Vagina (tissue), 2 donors: Measurements from ENCODE around the gene SNX3. TPM values are rescaled to one million over a fixed set of nuclear protein-coding genes. Genes with fewer than 3 reads are reported as not detected.

ENCODE experiments used
- DNase-seq, 2 donors: peaks; one replicate each; pipeline ENCODE4 v3.0.0-alpha.2; 2017; ENCODE audit errors: extremely low spot score in 2 of 2
- H3K27ac ChIP-seq: fragments of 200-600 bp; sonication (generic); one replicate; pipeline ENCODE4 v1.5.1; 2019
- H3K27me3 ChIP-seq: fragments of 200-600 bp; sonication (generic); one replicate; pipeline ENCODE4 v1.5.1; 2019
- H3K36me3 ChIP-seq, 2 donors: fragments of 200-600 bp; sonication (generic); one replicate each; pipeline ENCODE4 v1.5.1; 2017 to 2019
- H3K4me1 ChIP-seq: fragments of 200-600 bp; sonication (generic); one replicate; pipeline ENCODE4 v1.5.1; 2019
- H3K4me3 ChIP-seq, 2 donors: fragments of 200-600 bp; sonication (generic); 1 replicate in 1 of 2; 2 replicates in 1 of 2; pipeline ENCODE4 v1.5.1; 2016 to 2019
- H3K9me3 ChIP-seq: fragments of 200-600 bp; sonication (generic); one replicate; pipeline ENCODE4 v1.5.1; 2019
- CTCF ChIP-seq, 3 experiments: fragments of 450-650 bp in 2 of 3; fragments of 200-600 bp in 1 of 3; sonication (generic) in 1 of 3; IDR thresholded peaks; one replicate each; pipeline ENCODE4 v1.5.1; 2017 to 2019; ENCODE audit warnings: antibody characterized with exemption in 3 of 3, mild to moderate bottlenecking in 2 of 3, moderate library complexity in 2 of 3
- POLR2A ChIP-seq, 2 donors: fragments of 450-650 bp; IDR thresholded peaks; one replicate each; pipeline ENCODE4 v1.6.1; 2017; ENCODE audit warnings: antibody characterized with exemption in 2 of 2, mild to moderate bottlenecking in 2 of 2, moderate library complexity in 2 of 2
- POLR2AphosphoS5 ChIP-seq, 2 donors: sonication (generic); formaldehyde crosslinking; IDR thresholded peaks; one replicate each; pipeline ENCODE4 v1.9.0; 2017; ENCODE audit warnings: antibody characterized with exemption in 2 of 2, mild to moderate bottlenecking in 2 of 2, low read depth in 1 of 2; ENCODE audit not compliant: insufficient read depth in 1 of 2
- intact Hi-C: fragments of 100-400 bp; cut with DNase I; formaldehyde crosslinking; loops from one replicate; pipeline ENCODE4 v1.15.1; 2023
- total RNA-seq: library from RNA; depleted of rRNA; stranded (reverse); fragments of >200 nt; gene quantifications from one replicate; pipeline ENCODE4 v1.2.3, GENCODE V29; 2016

SNX3 gene
- total RNA-seq, 1 donor from 2014 or later = 123 TPM

GRCh38 chr6:108174371-108175175, 86.3 kb downstream of the SNX3 start:
- no peak overlapping the region for H3K4me3 ChIP-seq
- TF ChIP-seq POLR2AphosphoS5 (IDR thresholded peaks at IDR 0.05; ENCODE audit: insufficient read depth in 1 of 2, low read depth in 1 of 2) (no peak), CTCF (IDR thresholded peaks at IDR 0.05) (no peak), POLR2A (IDR thresholded peaks at IDR 0.05) (no peak)
- H3K4me1 ChIP-seq = peaks cover 27% of the 10 kb centered on the region
- DNase-seq = no peak
- peaks cover 20% of the 10 kb centered on the region for H3K27me3 ChIP-seq
- no peaks in the 10 kb centered on the region for H3K36me3 ChIP-seq
- H3K9me3 ChIP-seq = no peaks in the 10 kb centered on the region
- H3K27ac ChIP-seq = no peak overlapping the region
- intact Hi-C loops = no loop called here

GRCh38 chr6:108171918-108172516, 88.8 kb downstream of the SNX3 start:
- no peak for DNase-seq
- Histone ChIP-seq H3K27me3 (peaks cover 36% of the 10 kb centered on the region), H3K36me3 (no peaks in the 10 kb centered on the region), H3K4me3 (no peak overlapping the region), H3K9me3 (no peaks in the 10 kb centered on the region), H3K4me1 (peaks cover 50% of the 10 kb centered on the region), H3K27ac (no peak overlapping the region)
- intact Hi-C loops = no loop called here
- no peak for TF ChIP-seq CTCF (IDR thresholded peaks at IDR 0.05)
- no peak for TF ChIP-seq POLR2A (IDR thresholded peaks at IDR 0.05)
- no peak for TF ChIP-seq POLR2AphosphoS5 (IDR thresholded peaks at IDR 0.05; ENCODE audit: insufficient read depth in 1 of 2, low read depth in 1 of 2)

- Histone ChIP-seq H3K4me1 (peaks cover 53% of the 10 kb centered on the region), H3K27ac (no peak overlapping the region), H3K9me3 (no peaks in the 10 kb centered on the region), H3K4me3 (no peak overlapping the region), H3K36me3 (no peaks in the 10 kb centered on the region), H3K27me3 (peaks cover 42% of the 10 kb centered on the region)
- DNase-seq = no peak
- intact Hi-C loops = no loop called here
- TF ChIP-seq POLR2AphosphoS5 (IDR thresholded peaks at IDR 0.05; ENCODE audit: insufficient read depth in 1 of 2, low read depth in 1 of 2) = no peak
- TF ChIP-seq POLR2A (IDR thresholded peaks at IDR 0.05) = no peak
- no peak for TF ChIP-seq CTCF (IDR thresholded peaks at IDR 0.05)
These were observed 89.4 kb downstream of the SNX3 start for GRCh38 chr6:108171291-108171917.

GRCh38 chr6:108170332-108171290, 90.2 kb downstream of the SNX3 start:
- Histone ChIP-seq H3K36me3 (no peaks in the 10 kb centered on the region), H3K27me3 (peaks cover 36% of the 10 kb centered on the region), H3K4me3 (no peak overlapping the region), H3K4me1 (peaks cover 53% of the 10 kb centered on the region), H3K27ac (no peak overlapping the region), H3K9me3 (no peaks in the 10 kb centered on the region)
- no peak for TF ChIP-seq CTCF (IDR thresholded peaks at IDR 0.05)
- no peak for TF ChIP-seq POLR2AphosphoS5 (IDR thresholded peaks at IDR 0.05; ENCODE audit: insufficient read depth in 1 of 2, low read depth in 1 of 2)
- no peak for TF ChIP-seq POLR2A (IDR thresholded peaks at IDR 0.05)
- no peak for DNase-seq
- intact Hi-C loops = no loop called here
